IMR-90 (cell line): ENCODE results near the gene KCNMA1.

ENCODE experiments used
- BHLHE40 ChIP-seq: fragments of 150-350 bp; IDR thresholded peaks from 2 replicates; pipeline ENCODE4 v1.6.1; 2016; ENCODE audit warnings: mild to moderate bottlenecking, low read depth, low read length
- CEBPB ChIP-seq: IDR thresholded peaks from 2 replicates; pipeline ENCODE4 v1.6.1; 2012; ENCODE audit warnings: low read depth, low read length, improper control_type of control experiment
- CHD1 ChIP-seq: IDR thresholded peaks from 2 replicates; pipeline ENCODE4 v1.6.1; 2012; ENCODE audit warnings: low read depth, low read length, improper control_type of control experiment
- CTCF ChIP-seq: conservative IDR thresholded peaks from 2 replicates; pipeline ENCODE4 v1.5.1; 2012; ENCODE audit warnings: mild to moderate bottlenecking, low read depth, low read length, improper control_type of control experiment
- FOS ChIP-seq: fragments of 150-350 bp; IDR thresholded peaks from 2 replicates; pipeline ENCODE4 v1.6.1; 2016; ENCODE audit warnings: low read depth, low read length
- MAFK ChIP-seq: IDR thresholded peaks from 2 replicates; pipeline ENCODE4 v1.6.1; 2012; ENCODE audit warnings: low read depth, low read length, improper control_type of control experiment
- NFE2L2 ChIP-seq: fragments of 150-350 bp; IDR thresholded peaks from 2 replicates; pipeline ENCODE4 v1.6.1; 2016; ENCODE audit warnings: low read depth, mild to moderate bottlenecking, low read length
- POLR2A ChIP-seq: IDR thresholded peaks from 2 replicates; pipeline ENCODE4 v1.6.1; 2012; ENCODE audit warnings: mild to moderate bottlenecking, low read depth, low read length
- RAD21 ChIP-seq: IDR thresholded peaks from 2 replicates; pipeline ENCODE4 v1.6.1; 2012; ENCODE audit warnings: low read length, improper control_type of control experiment
- RCOR1 ChIP-seq: IDR thresholded peaks from 2 replicates; pipeline ENCODE4 v1.6.1; 2012; ENCODE audit warnings: mild to moderate bottlenecking, low read length, improper control_type of control experiment; ENCODE audit not compliant: insufficient replicate concordance
- RFX5 ChIP-seq: IDR thresholded peaks from 2 replicates; pipeline ENCODE4 v1.8.0; 2012; ENCODE audit warnings: low read depth, mild to moderate bottlenecking, low read length, moderate library complexity
- SMC3 ChIP-seq: fragments of 150-350 bp; IDR thresholded peaks from 2 replicates; pipeline ENCODE4 v1.6.1; 2016; ENCODE audit warnings: low read depth, mild to moderate bottlenecking, antibody characterized with exemption, low read length, moderate library complexity
- USF2 ChIP-seq: fragments of 150-350 bp; IDR thresholded peaks from 2 replicates; pipeline ENCODE4 v1.6.1; 2017; ENCODE audit warnings: mild to moderate bottlenecking, antibody characterized with exemption, low read length, low read depth

GRCh38 chr10:76887223-76888010, 750.2 kb downstream of the KCNMA1 start:
- TF ChIP-seq CTCF (no peak), MAFK (no peak), SMC3 (no peak), RAD21 (no peak), NFE2L2 (no peak), FOS (no peak), POLR2A (no peak), BHLHE40 (no peak), CEBPB (0 out of 2 replicates have a peak, but pooled peaks have one; percentile 28), RCOR1 (no peak), CHD1 (no peak), USF2 (no peak), RFX5 (no peak)
